Spleen (tissue), 7 donors: Measurements from ENCODE around the gene GRN.
"Not testable (repeated sequence)": the region's sequence is repeated elsewhere in the genome, so short reads cannot be mapped to it uniquely, and the experiment has no call there.

ENCODE experiments used
- CTCF ChIP-seq, 11 experiments: fragments of 200-600 bp in 7 of 11; fragments of 450-650 bp in 4 of 11; sonication (generic) in 4 of 11; IDR thresholded peaks in 8 of 11; conservative IDR thresholded peaks in 3 of 11; 1 replicate in 7 of 11; 2 replicates in 4 of 11; pipeline versions ENCODE4 v1.4.0 to v1.8.0; 2016 to 2021; ENCODE audit warnings: antibody characterized with exemption in 11 of 11, inconsistent platforms in 4 of 11, mild to moderate bottlenecking in 1 of 11
- POLR2A ChIP-seq, 3 donors: fragments of 450-650 bp; IDR thresholded peaks; one replicate each; pipeline ENCODE4 v1.5.1; 2017; ENCODE audit warnings: antibody characterized with exemption in 3 of 3, mild to moderate bottlenecking in 1 of 3
- donor health status: DM: no; HTN: no; CAD: no; lungs with moderate emphysema.
- donor health status: DM: no; HTN: no; CAD: no.
- donor health status: DM: no; HTN: no; CAD: no.

GRCh38 chr17:44330263-44330662, 14.8 kb upstream of the GRN start:
- TF ChIP-seq CTCF (IDR thresholded peaks at IDR 0.05 in 8 of 11, conservative IDR thresholded peaks at IDR 0.05 in 3 of 11); POLR2A (IDR thresholded peaks at IDR 0.05): not testable (repeated sequence)
